Measurements from ENCODE around the gene AMELX.

DNA sequence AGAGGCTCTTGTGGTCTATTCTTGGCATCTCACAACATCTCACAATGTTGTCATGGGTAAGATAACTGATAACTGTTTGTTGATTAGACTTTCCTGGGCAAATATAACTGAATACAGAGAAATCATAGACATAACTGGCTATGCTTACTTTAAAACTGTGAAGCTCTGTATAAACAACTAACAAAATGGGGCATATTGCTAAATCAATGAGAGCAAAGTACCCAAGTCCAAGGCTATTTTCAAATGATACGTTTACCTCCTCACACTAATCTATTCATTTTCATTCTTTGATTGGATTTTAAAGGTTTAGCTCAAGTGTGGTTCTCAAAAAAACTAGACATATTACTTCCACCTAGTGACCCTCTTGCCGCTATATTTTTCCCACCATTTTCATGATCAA is 38.6 kb downstream of the AMELX start:
- TF ChIP-seq, protein P1, sequence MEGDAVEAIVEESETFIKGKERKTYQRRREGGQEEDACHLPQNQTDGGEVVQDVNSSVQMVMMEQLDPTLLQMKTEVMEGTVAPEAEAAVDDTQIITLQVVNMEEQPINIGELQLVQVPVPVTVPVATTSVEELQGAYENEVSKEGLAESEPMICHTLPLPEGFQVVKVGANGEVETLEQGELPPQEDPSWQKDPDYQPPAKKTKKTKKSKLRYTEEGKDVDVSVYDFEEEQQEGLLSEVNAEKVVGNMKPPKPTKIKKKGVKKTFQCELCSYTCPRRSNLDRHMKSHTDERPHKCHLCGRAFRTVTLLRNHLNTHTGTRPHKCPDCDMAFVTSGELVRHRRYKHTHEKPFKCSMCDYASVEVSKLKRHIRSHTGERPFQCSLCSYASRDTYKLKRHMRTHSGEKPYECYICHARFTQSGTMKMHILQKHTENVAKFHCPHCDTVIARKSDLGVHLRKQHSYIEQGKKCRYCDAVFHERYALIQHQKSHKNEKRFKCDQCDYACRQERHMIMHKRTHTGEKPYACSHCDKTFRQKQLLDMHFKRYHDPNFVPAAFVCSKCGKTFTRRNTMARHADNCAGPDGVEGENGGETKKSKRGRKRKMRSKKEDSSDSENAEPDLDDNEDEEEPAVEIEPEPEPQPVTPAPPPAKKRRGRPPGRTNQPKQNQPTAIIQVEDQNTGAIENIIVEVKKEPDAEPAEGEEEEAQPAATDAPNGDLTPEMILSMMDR (IDR thresholded peaks at IDR 0.05 in 8 of 11, conservative IDR thresholded peaks at IDR 0.05 in 3 of 11) = no peak
- no peak for TF ChIP-seq POLR2A (IDR thresholded peaks at IDR 0.05)
- TF ChIP-seq POLR2AphosphoS5 (IDR thresholded peaks at IDR 0.05) = no peak

Measured in spleen (tissue), 7 donors.